HG03097 (cell line): ENCODE measurements around the gene KLHL2.
"Not testable (repeated sequence)": the region's sequence is repeated elsewhere in the genome, so short reads cannot be mapped to it uniquely, and the experiment has no call there.

Source experiments
- ATAC-seq: cut with Tn5 transposase; IDR thresholded peaks from one replicate; pipeline ENCODE4 v1.9.1; 2021; ENCODE audit not compliant: unreplicated experiment, low FRiP score

The KLHL2 gene, protein sequence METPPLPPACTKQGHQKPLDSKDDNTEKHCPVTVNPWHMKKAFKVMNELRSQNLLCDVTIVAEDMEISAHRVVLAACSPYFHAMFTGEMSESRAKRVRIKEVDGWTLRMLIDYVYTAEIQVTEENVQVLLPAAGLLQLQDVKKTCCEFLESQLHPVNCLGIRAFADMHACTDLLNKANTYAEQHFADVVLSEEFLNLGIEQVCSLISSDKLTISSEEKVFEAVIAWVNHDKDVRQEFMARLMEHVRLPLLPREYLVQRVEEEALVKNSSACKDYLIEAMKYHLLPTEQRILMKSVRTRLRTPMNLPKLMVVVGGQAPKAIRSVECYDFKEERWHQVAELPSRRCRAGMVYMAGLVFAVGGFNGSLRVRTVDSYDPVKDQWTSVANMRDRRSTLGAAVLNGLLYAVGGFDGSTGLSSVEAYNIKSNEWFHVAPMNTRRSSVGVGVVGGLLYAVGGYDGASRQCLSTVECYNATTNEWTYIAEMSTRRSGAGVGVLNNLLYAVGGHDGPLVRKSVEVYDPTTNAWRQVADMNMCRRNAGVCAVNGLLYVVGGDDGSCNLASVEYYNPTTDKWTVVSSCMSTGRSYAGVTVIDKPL

GRCh38 chr4:165207431-165208220 lies at the start of gene KLHL2:
Gene KLHL2, plus strand, starts transcription at chr4:165207561. Its CDS starts 316 bp downstream, at chr4:165207877.
- peak; percentile 91 for ATAC-seq

- no peak for ATAC-seq
Measured at GRCh38 chr4:165158762-165159161, 48.6 kb upstream of the KLHL2 start.

DNA sequence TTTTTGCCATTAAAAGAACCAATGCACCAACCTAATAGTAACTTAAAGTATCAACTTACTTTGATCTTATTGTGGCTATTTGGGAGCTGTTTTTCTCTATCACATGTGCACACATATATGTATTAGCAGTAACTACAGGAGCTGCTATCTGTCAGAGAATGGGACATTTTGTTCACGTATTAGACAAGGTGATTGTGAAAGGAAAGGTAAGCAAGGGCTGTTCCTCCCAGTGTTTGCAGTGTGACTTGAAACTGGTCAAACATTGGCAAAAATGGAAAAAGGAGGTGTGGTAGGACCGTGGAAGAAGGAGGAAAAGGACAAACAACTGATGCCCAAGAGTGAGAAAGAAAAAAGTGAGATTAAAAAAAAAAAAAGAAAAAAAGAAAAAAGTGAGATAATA lies 43.1 kb upstream of the KLHL2 start:
- ATAC-seq = no peak

DNA sequence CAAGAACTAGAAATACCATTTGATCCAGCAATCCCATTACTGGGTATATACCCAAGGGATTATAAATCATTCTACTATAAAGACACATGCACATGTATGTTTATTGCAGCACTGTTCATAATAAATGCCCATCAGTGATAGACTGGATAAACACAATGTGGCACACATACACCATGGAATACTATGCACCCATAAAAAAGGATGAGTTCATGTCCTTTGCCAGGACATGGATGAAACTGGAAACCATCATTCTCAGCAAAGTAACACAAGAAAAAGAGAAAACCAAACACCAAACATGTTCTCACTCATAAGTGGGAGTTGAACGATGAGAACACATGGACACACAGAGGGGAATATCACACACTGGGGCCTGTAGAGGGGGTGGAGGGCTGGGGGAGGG lies 40.5 kb upstream of the KLHL2 start:
- ATAC-seq = not testable (repeated sequence)

GRCh38 chr4:165167650-165168049 lies 39.7 kb upstream of the KLHL2 start:
- no peak for ATAC-seq

GRCh38 chr4:165170819-165171218 lies 36.5 kb upstream of the KLHL2 start:
- no peak for ATAC-seq

- ATAC-seq = not testable (repeated sequence)
Measured at GRCh38 chr4:165175470-165175869, 31.9 kb upstream of the KLHL2 start.

- no peak for ATAC-seq
Measured at GRCh38 chr4:165175879-165176278, 31.5 kb upstream of the KLHL2 start.

DNA sequence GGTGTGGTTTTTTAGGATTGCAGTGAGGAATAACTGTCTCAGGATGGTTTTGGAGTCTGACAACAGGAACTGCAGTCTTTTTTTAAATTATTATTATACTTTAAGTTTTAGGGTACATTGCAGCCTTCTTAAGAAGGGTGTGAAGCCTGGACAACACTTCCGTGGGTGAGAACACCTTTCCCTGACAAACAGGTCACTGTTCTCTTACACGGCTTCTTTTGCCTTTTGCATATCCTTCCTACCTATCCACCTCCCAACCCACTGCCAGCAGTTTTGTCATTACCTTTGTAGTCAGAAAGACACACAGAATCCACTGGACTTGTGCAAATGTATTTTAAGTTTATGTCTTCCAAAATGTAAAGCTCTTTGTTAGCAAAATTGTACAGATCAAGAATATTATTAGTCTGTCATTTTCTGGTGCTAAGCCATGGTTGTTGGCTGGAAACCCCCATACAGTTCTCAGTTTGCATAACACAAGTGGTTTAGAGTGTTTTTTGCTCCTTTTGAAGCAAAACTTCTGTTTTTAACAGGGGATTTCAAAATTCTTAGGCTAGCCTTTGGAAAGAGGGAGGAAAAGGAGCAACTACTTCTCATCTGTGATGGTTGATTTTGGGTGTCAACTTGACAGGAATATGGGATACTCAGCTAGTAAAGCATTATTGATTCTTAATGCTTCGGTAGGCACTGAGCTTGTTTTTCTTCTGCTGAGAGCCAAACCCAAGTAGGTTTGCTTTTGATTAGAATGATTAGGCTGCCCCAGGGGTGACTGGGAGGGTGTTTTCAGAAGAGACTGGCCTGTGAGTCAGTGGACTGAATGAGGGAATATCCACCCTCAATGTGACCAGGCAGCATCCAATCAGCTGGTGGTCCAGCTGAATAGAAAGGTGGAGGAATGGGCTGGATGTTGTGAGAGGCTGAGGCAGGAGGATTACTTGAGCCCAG lies 29.4 kb upstream of the KLHL2 start:
- no peak for ATAC-seq

DNA sequence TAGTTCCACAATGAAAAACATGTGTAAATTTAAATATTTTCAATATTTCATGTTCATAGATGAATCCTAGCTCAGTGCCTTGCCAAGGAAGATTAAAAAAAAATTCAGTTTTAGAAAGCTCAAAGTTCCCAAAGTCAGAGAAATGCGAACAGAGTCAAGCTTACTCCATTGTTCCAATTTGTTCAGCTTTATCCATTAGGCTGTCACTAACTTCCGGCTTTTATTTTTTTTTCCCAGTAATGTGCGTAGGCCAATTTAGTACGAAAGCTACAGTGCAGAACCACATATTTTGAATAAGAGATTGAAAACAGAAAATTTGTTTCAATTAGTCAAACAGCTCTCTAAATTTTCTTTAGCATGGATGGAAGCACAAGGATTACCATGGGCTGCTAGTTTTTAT lies 23.1 kb upstream of the KLHL2 start:
- no peak for ATAC-seq

- not testable (repeated sequence) for ATAC-seq
Measured at GRCh38 chr4:165184998-165185397, 22.4 kb upstream of the KLHL2 start.

GRCh38 chr4:165185448-165185847 lies 21.9 kb upstream of the KLHL2 start:
- ATAC-seq = no peak

DNA sequence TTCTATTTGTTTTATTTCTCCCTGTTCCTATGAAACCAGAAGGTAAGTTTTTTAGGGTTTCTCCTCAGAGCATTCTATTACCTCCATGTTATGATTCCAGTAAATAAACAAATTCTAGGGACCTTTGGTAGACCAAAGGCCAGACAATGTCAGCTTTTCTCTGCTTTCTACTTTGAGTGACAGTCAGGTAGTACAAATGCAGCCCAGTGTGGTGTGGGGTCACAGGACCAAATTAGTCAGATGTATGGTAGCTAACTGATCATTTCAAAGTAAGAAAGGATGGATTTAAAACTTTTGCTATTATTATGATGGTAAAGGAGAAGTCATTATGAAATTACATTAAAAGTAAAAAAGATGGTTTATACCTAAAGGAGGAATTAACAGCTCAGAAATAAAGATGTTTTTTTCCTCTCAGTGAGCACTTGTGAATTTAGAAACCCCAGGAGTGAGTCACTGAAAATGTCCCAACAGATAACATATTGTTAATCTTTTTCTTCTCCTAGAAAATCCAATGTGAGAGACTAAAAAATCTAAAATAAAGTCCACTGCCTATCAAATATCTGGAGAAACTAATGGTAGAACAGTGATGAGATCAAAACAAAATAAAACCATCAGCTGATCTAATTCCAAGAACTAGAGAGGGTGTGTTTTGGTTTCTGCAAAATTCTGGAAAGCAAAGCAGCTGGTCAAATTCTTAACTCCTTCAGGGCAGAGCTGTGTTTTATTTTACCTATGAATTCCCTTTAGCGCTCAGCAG lies 16.6 kb upstream of the KLHL2 start:
- no peak for ATAC-seq

GRCh38 chr4:165191348-165191656 lies 16.1 kb upstream of the KLHL2 start:
- ATAC-seq = no peak

DNA sequence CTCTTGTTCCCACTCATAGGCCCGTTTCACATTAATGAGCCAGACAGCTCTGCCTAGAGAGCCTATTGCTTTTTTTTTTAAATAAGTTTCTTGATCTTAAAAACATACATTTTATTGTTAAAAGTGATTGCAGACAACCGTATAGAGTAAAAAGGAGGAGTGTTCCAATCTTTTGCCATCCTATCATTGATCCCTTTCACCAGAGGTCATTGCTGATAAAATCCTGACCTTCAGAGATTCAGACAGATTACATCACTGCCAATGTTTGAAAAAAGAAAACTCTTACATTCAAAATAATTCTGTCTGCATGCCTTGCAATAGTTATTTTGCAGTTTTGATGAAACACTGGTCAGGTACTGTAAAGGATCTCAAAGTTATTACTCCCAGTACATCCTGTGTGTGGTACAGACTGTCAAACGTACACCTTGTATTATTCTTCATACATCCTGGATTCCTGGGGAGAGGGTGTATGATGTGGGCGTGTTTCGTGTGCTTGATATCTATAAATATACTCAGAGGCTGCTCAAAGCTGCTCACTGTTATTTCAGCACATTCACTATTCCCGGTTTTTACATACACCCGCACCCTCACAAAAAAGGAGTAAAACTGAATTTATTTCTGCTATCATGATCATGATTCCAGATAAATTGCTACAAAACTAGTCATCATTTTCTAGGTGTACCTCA lies 15.4 kb upstream of the KLHL2 start:
- ATAC-seq = no peak

GRCh38 chr4:165192500-165192898 lies 14.9 kb upstream of the KLHL2 start:
- no peak for ATAC-seq

DNA sequence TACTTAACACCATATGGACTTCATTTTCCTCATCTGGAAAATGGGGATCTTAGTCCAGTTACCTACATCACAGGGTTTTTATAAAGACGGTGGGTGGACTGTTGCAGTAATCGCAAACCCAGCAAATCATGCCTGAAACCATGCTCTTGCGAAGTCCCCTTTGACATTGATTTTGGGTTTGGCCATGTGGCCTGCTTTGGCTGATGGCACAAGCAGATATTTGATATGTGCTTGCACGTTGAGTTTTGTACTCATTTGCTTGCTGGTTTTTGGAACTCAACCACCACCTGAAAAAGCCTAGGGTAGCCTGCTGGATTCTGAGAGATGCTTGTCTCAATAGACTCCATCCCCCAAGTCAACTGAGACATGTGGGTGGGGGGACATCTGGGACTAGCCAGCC lies 14.4 kb upstream of the KLHL2 start:
- ATAC-seq = no peak

DNA sequence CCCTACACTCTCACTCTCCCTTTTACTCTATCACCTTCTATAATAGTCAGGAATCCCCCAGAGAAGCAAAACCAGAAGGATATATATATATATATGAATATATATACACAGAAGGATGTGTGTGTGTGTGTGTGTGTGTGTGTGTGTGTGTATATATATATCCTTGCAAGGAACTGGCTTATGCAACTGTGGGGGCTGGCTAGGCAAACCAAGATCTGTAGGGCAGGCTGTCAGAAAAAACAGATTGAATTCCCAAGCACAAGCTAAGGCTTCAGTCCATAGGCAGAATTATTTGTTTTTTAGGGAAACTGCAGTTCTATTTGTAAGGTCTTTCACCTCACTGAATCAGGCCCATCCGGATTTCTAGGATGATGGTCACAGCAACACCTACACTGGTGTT lies 13.0 kb upstream of the KLHL2 start:
- no peak for ATAC-seq

DNA sequence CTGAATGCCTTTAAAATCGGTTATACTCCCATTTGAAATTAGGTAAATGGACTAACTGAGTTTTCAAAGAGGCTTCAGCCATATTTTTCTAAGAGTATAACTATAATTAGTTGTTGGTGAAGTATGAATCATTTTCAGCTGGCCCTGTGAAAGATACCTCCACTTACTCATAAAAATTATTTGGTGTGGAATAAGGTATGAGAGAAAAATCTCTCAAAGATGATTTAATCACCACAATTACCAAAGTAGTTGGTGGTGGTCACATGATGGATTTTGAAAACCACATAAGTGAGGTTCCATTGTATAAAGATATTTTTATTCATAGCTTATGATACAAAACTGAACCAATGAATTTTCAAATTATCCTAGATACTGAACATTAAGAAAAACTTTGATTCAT lies 9.0 kb upstream of the KLHL2 start:
- no peak for ATAC-seq
